Neutrophil (primary cell): ENCODE results near the gene CLMN.

Experiments used
- H3K27ac ChIP-seq: fragments of 200-600 bp; sonication (generic); 2 replicates; pipeline ENCODE4 v1.5.1; 2016; ENCODE audit warnings: mild to moderate bottlenecking, moderate library complexity
- H3K27me3 ChIP-seq: fragments of 200-600 bp; sonication (generic); 2 replicates; pipeline ENCODE4 v1.6.0; 2016; ENCODE audit warnings: mild to moderate bottlenecking
- H3K36me3 ChIP-seq: fragments of 200-600 bp; sonication (generic); 2 replicates; pipeline ENCODE4 v1.5.1; 2017
- H3K4me1 ChIP-seq, 2 experiments: fragments of 200-600 bp in 1 of 2; sonication (generic) in 1 of 2; 1 replicate in 1 of 2; 2 replicates in 1 of 2; pipeline versions ENCODE4 v1.5.1 to v1.6.1; 2013 to 2016; ENCODE audit warnings: low read depth in 1 of 2, low read length in 1 of 2, mild to moderate bottlenecking in 1 of 2, moderate library complexity in 1 of 2; ENCODE audit not compliant: control insufficient read depth in 1 of 2, insufficient read depth in 1 of 2
- H3K4me3 ChIP-seq, 2 experiments: fragments of 200-600 bp in 1 of 2; sonication (generic) in 1 of 2; 1 replicate in 1 of 2; 2 replicates in 1 of 2; pipeline ENCODE4 v1.5.1; 2013 to 2016; ENCODE audit warnings: low read depth in 1 of 2, low read length in 1 of 2, mild to moderate bottlenecking in 1 of 2, moderate library complexity in 1 of 2
- H3K9me3 ChIP-seq: fragments of 200-600 bp; sonication (generic); 2 replicates; pipeline ENCODE4 v1.5.1; 2016
- CTCF ChIP-seq: fragments of 200-600 bp; sonication (generic); IDR thresholded peaks from 2 replicates; pipeline ENCODE4 v1.5.1; 2016; ENCODE audit warnings: antibody characterized with exemption

Gene CLMN

GRCh38 chr14:95237121-95237957 lies 82.4 kb downstream of the CLMN start:
- Histone ChIP-seq H3K36me3 (no peaks in the 10 kb centered on the region), H3K4me1 (no peaks in the 10 kb centered on the region), H3K4me3 (no peak overlapping the region), H3K27ac (no peak overlapping the region), H3K27me3 (no peaks in the 10 kb centered on the region), H3K9me3 (no peaks in the 10 kb centered on the region)
- no peak for TF ChIP-seq CTCF

DNA sequence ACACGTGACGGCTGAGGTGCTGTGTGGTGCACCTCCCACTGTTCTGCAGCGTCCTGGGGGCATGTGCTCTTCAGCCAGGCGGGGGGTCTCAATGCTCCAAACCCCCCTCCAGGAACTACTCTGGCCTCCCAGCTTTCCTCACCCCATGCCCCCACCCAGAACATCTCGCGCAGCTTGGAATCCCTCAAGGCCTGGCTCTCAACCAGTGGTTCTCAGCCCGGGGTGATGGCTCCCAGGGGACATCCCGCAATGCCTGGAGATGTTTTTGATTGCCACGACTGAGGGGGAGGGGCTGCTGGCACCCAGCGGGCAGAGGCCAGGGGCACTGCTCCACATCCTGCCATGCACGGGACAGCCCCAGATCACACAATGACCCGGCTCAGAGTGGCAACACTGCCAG lies 83.5 kb downstream of the CLMN start:
- no peaks in the 10 kb centered on the region for H3K4me1 ChIP-seq
- no peak overlapping the region for H3K4me3 ChIP-seq
- H3K9me3 ChIP-seq: no peaks in the 10 kb centered on the region
- H3K36me3 ChIP-seq: no peaks in the 10 kb centered on the region
- TF ChIP-seq CTCF: no peak
- H3K27ac ChIP-seq: no peak overlapping the region
- H3K27me3 ChIP-seq: no peaks in the 10 kb centered on the region

GRCh38 chr14:95235767-95236166 lies 83.9 kb downstream of the CLMN start:
- no peaks in the 10 kb centered on the region for H3K27me3 ChIP-seq
- H3K4me3 ChIP-seq: no peak overlapping the region
- no peak overlapping the region for H3K27ac ChIP-seq
- TF ChIP-seq CTCF: no peak
- H3K4me1 ChIP-seq: no peaks in the 10 kb centered on the region
- no peaks in the 10 kb centered on the region for H3K36me3 ChIP-seq
- H3K9me3 ChIP-seq: no peaks in the 10 kb centered on the region

DNA sequence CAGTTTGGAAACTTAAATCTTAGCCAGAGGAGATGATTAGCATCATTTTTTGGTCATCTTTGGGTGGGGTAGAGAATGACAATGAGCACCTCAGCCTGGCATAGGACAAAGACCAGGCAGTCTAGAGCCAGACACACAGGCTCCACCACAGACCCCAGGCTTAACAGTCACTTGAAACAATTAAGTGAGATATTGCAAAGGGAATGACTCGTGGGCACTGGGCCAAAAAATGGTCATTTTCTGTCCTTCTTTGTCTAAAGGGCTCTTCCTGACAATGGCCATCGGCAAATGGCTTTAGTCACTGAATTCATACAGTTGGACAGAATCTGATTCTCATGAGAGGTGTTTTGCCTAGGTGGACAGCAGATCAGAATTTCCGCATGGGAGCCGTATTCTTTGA lies 84.4 kb downstream of the CLMN start:
- Histone ChIP-seq H3K27ac (no peak overlapping the region), H3K4me1 (no peaks in the 10 kb centered on the region), H3K9me3 (no peaks in the 10 kb centered on the region), H3K36me3 (no peaks in the 10 kb centered on the region), H3K4me3 (no peak overlapping the region), H3K27me3 (no peaks in the 10 kb centered on the region)
- no peak for TF ChIP-seq CTCF

DNA sequence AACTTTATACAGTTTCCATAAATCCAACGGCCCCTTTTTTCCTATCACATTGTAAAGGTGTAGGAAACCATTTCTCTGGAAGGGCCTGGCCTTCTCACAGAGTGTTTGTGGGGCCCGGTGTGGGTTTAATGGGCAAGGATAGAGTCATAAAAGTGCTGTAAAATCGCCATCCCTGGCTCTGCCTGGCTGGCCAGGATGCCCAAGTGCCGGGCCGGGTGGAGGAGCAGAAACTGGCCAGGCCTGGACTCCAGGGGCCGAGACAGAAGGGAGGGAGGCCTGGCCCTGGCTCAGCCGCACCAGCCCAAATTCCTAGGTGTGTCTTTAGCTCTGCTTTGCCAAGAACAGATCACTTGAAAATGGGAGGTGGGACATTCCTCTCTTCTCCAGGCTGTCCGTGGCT lies 85.3 kb downstream of the CLMN start:
- Histone ChIP-seq H3K4me3 (no peak overlapping the region), H3K27ac (no peak overlapping the region), H3K4me1 (no peaks in the 10 kb centered on the region), H3K36me3 (no peaks in the 10 kb centered on the region), H3K9me3 (no peaks in the 10 kb centered on the region), H3K27me3 (no peaks in the 10 kb centered on the region)
- TF ChIP-seq CTCF: no peak
